GM12872 (cell line): ENCODE results near the gene LRCH3.

Experiments used
- CTCF ChIP-seq: IDR thresholded peaks from 3 replicates; pipeline ENCODE4 v1.5.1; 2011; ENCODE audit warnings: low read depth, mild to moderate bottlenecking, low read length, moderate library complexity; ENCODE audit not compliant: insufficient read depth

Gene LRCH3

GRCh38 chr3:197791113-197791891 lies at the start of gene LRCH3:
TSS of gene LRCH3 (plus strand) at chr3:197791254. CDS start at chr3:197791279, 25 bp downstream.
- TF ChIP-seq CTCF: no peak

- TF ChIP-seq CTCF: no peak
Observed at GRCh38 chr3:197742787-197743186, 48.3 kb upstream of the LRCH3 start.

GRCh38 chr3:197746209-197746608 lies 44.8 kb upstream of the LRCH3 start:
- no peak for TF ChIP-seq CTCF

- TF ChIP-seq CTCF: no peak
Observed at GRCh38 chr3:197746801-197747237, 44.2 kb upstream of the LRCH3 start.

GRCh38 chr3:197748597-197749314 lies 42.3 kb upstream of the LRCH3 start:
- TF ChIP-seq CTCF: no peak

- TF ChIP-seq CTCF: no peak
Observed at GRCh38 chr3:197749315-197749600, 41.8 kb upstream of the LRCH3 start.

- TF ChIP-seq CTCF: peak; percentile 57; the same call in 2 of the 3 replicates
Observed at GRCh38 chr3:197749601-197750395, 41.3 kb upstream of the LRCH3 start, which contains the start of gene FYTTD1. TSS of gene FYTTD1 (plus strand) at chr3:197749883. CDS start at chr3:197749972, 89 bp downstream.
